Prostate gland (tissue), 2 donors: ENCODE results near the gene CABCOCO1.

ENCODE experiments used
- CTCF ChIP-seq, 4 experiments: fragments of 200-600 bp in 2 of 4; fragments of 450-650 bp in 2 of 4; sonication (generic) in 2 of 4; IDR thresholded peaks; 1 replicate in 3 of 4; 2 replicates in 1 of 4; pipeline ENCODE4 v1.5.1; 2016 to 2019; ENCODE audit warnings: antibody characterized with exemption in 4 of 4, mild to moderate bottlenecking in 2 of 4, moderate library complexity in 2 of 4
- POLR2A ChIP-seq: fragments of 450-650 bp; IDR thresholded peaks from one replicate; pipeline ENCODE4 v1.6.1; 2016; ENCODE audit warnings: antibody characterized with exemption, mild to moderate bottlenecking
- POLR2AphosphoS5 ChIP-seq: sonication (generic); formaldehyde crosslinking; IDR thresholded peaks from one replicate; pipeline ENCODE4 v1.6.1; 2017; ENCODE audit warnings: antibody characterized with exemption

DNA sequence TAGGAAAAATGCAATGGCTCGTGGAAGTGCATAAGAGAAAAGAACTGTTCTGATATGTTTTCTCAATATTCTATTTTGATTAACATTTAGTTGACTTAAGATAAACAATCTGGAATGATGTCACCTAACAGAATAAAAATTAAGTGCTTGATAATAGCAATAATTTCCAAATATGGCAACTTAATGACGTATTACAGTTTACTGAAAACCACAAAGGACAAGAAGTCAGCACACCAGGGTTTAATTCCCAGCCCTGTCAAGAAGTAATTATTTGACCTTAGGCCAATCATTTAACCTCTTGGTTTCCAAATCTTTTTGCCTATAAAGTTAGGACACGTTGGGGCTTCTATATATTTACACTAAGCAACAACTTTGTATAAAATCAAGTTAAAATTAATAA lies 95.7 kb downstream of the CABCOCO1 start:
- TF ChIP-seq POLR2A, result no peak
- no peak for TF ChIP-seq CTCF (IDR thresholded peaks at IDR 0.05)
- TF ChIP-seq POLR2AphosphoS5, result no peak
